Trophoblast cell (in vitro differentiated cells and primary cell): Measurements from ENCODE around the gene PXDN.

Experiments
- DNase-seq, 2 donors: peaks; one replicate each; pipeline ENCODE4 v3.0.0-alpha.2; 2016
- H2AFZ ChIP-seq: 2 replicates; pipeline ENCODE4 v1.6.1; 2013; ENCODE audit warnings: low read length, moderate library complexity, mild to moderate bottlenecking; ENCODE audit not compliant: insufficient read depth, poor library complexity
- H2AK5ac ChIP-seq: 2 replicates; pipeline ENCODE4 v1.6.1; 2013; ENCODE audit warnings: mild to moderate bottlenecking, low read length
- H2BK120ac ChIP-seq: 2 replicates; pipeline ENCODE4 v1.6.1; 2013; ENCODE audit warnings: low read length, mild to moderate bottlenecking, moderate library complexity; ENCODE audit not compliant: insufficient read depth, poor library complexity
- H2BK12ac ChIP-seq: 2 replicates; pipeline ENCODE4 v1.6.1; 2013; ENCODE audit warnings: mild to moderate bottlenecking, low read length, moderate library complexity
- H2BK5ac ChIP-seq: 2 replicates; pipeline ENCODE4 v1.6.1; 2013; ENCODE audit warnings: low read length, low read depth, moderate library complexity, mild to moderate bottlenecking; ENCODE audit not compliant: poor library complexity
- H3K14ac ChIP-seq: 2 replicates; pipeline ENCODE4 v1.6.1; 2013; ENCODE audit warnings: mild to moderate bottlenecking, low read length
- H3K18ac ChIP-seq: 2 replicates; pipeline ENCODE4 v1.6.1; 2013; ENCODE audit warnings: mild to moderate bottlenecking, low read length
- H3K23ac ChIP-seq: 2 replicates; pipeline ENCODE4 v1.6.1; 2013; ENCODE audit warnings: low read length
- H3K27ac ChIP-seq: 2 replicates; pipeline ENCODE4 v1.5.1; 2013; ENCODE audit warnings: low read depth, mild to moderate bottlenecking, inconsistent platforms, low read length, moderate library complexity
- H3K27me3 ChIP-seq: 2 replicates; pipeline ENCODE4 v1.6.1; 2013; ENCODE audit warnings: inconsistent platforms, mild to moderate bottlenecking, low read length, moderate library complexity; ENCODE audit not compliant: insufficient read depth
- H3K36me3 ChIP-seq, 2 experiments: 1 replicate in 1 of 2; 2 replicates in 1 of 2; pipeline ENCODE4 v1.6.1; 2013; ENCODE audit warnings: low read length in 2 of 2, mild to moderate bottlenecking in 2 of 2, moderate library complexity in 1 of 2; ENCODE audit not compliant: insufficient read depth in 2 of 2, control insufficient read depth in 1 of 2
- H3K4ac ChIP-seq: 2 replicates; pipeline ENCODE4 v1.6.1; 2013; ENCODE audit warnings: low read depth, mild to moderate bottlenecking, low read length, moderate library complexity
- H3K4me1 ChIP-seq, 2 experiments: 1 replicate in 1 of 2; 2 replicates in 1 of 2; pipeline ENCODE4 v1.6.1; 2013; ENCODE audit warnings: low read length in 2 of 2, mild to moderate bottlenecking in 2 of 2, moderate library complexity in 1 of 2; ENCODE audit not compliant: insufficient read depth in 2 of 2, control insufficient read depth in 1 of 2
- H3K4me2 ChIP-seq: 2 replicates; pipeline ENCODE4 v1.6.1; 2013; ENCODE audit warnings: inconsistent platforms, mild to moderate bottlenecking, low read length, moderate library complexity
- H3K4me3 ChIP-seq: 2 replicates; pipeline ENCODE4 v1.5.1; 2013; ENCODE audit warnings: mild to moderate bottlenecking, low read depth, low read length, inconsistent platforms
- H3K79me1 ChIP-seq: one replicate; pipeline ENCODE4 v1.6.1; 2013; ENCODE audit warnings: low read length
- H3K79me2 ChIP-seq: 2 replicates; pipeline ENCODE4 v1.6.1; 2013; ENCODE audit warnings: low read length, mild to moderate bottlenecking; ENCODE audit not compliant: control insufficient read depth, insufficient read depth, poor library complexity
- H3K9ac ChIP-seq: 2 replicates; pipeline ENCODE4 v1.6.1; 2013; ENCODE audit warnings: mild to moderate bottlenecking, low read length
- H3K9me3 ChIP-seq: 2 replicates; pipeline ENCODE4 v1.6.1; 2013; ENCODE audit warnings: low read depth, mild to moderate bottlenecking, control low read depth, inconsistent platforms, low read length; ENCODE audit not compliant: insufficient read depth
- H4K12ac ChIP-seq: 2 replicates; pipeline ENCODE4 v1.6.1; 2013; ENCODE audit warnings: low read depth, mild to moderate bottlenecking, low read length, moderate library complexity
- H4K8ac ChIP-seq: 2 replicates; pipeline ENCODE4 v1.6.1; 2013; ENCODE audit warnings: low read depth, mild to moderate bottlenecking, low read length, moderate library complexity
- H4K91ac ChIP-seq: one replicate; pipeline ENCODE4 v1.6.1; 2013; ENCODE audit warnings: low read depth, mild to moderate bottlenecking, low read length, moderate library complexity
- WGBS: extraction: QIAGEN DNeasy Blood & Tissue Kit; methylation state at CpG from one replicate; pipeline ENCODE4 v1.1.7; 2013; ENCODE audit warnings: missing lambda C conversion rate; ENCODE audit not compliant: insufficient read length, insufficient coverage; ENCODE audit errors: extremely low coverage; 5-methylcytosine and 5-hydroxymethylcytosine counted together

PXDN gene

GRCh38 chr2:1690056-1690775 is 54.1 kb downstream of the PXDN start:
- H3K4ac ChIP-seq = no peak overlapping the region
- no peaks in the 10 kb centered on the region for H3K27me3 ChIP-seq
- no peak overlapping the region for H3K23ac ChIP-seq
- H2BK5ac ChIP-seq = no peak overlapping the region
- no peak overlapping the region for H4K8ac ChIP-seq
- H3K4me3 ChIP-seq = no peak overlapping the region
- H3K79me1 ChIP-seq = peaks cover 8% of the 10 kb centered on the region
- H3K36me3 ChIP-seq = peaks cover 25 to 31% of the 10 kb centered on the region in 2 experiments
- no peak overlapping the region for H3K14ac ChIP-seq
- H2BK12ac ChIP-seq = peak overlapping the region; percentile 30
- no peak overlapping the region for H3K27ac ChIP-seq
- peak; percentile 48 to 61 for DNase-seq
- no peak overlapping the region for H2BK120ac ChIP-seq
- no peak overlapping the region for H3K9ac ChIP-seq
- no peak overlapping the region for H3K4me2 ChIP-seq
- H3K4me1 ChIP-seq = peaks cover 27 to 35% of the 10 kb centered on the region in 2 experiments
- WGBS = no CpG with 5 or more reads among the region's 10 CpGs
- no peak overlapping the region for H2AFZ ChIP-seq
- H3K9me3 ChIP-seq = no peaks in the 10 kb centered on the region
- no peak overlapping the region for H3K18ac ChIP-seq
- H4K12ac ChIP-seq = no peak overlapping the region
- H2AK5ac ChIP-seq = no peak overlapping the region
- peaks cover 4% of the 10 kb centered on the region for H3K79me2 ChIP-seq
- H4K91ac ChIP-seq = no peak overlapping the region

DNA sequence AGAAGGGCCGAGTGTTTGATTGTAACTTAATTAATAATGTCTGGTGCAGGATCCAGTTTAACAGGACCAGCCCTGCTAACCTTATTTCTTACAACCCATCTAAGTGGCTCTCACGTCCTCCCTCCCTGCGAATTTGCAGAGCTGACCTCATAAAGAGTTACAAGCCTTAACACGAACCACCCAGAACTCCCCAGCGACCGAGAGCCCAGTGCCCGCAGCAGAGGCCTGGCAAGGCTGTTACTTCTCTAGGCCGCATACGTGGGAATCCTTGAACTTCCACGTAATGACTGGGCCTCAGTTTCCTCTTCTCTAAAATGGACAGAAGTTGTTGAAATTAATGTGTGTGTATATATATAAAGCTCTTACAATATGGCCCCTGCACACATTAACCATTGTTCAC is 55.5 kb downstream of the PXDN start:
- no peak overlapping the region for H3K4ac ChIP-seq
- H3K79me1 ChIP-seq = peaks cover 8% of the 10 kb centered on the region
- no peak overlapping the region for H4K8ac ChIP-seq
- no peak overlapping the region for H2BK120ac ChIP-seq
- H2AK5ac ChIP-seq = no peak overlapping the region
- no peak for DNase-seq
- no CpG with 5 or more reads among the region's 10 CpGs for WGBS
- no peak overlapping the region for H3K23ac ChIP-seq
- no peak overlapping the region for H3K18ac ChIP-seq
- H3K36me3 ChIP-seq = peaks cover 30 to 36% of the 10 kb centered on the region in 2 experiments
- H3K4me1 ChIP-seq = peaks cover 24 to 29% of the 10 kb centered on the region in 2 experiments
- no peaks in the 10 kb centered on the region for H3K27me3 ChIP-seq
- H3K14ac ChIP-seq = no peak overlapping the region
- no peak overlapping the region for H4K91ac ChIP-seq
- peaks cover 1% of the 10 kb centered on the region for H3K79me2 ChIP-seq
- H2BK5ac ChIP-seq = no peak overlapping the region
- H3K27ac ChIP-seq = no peak overlapping the region
- no peak overlapping the region for H3K4me2 ChIP-seq
- H2AFZ ChIP-seq = no peak overlapping the region
- peak overlapping the region; percentile 35 for H2BK12ac ChIP-seq
- H3K4me3 ChIP-seq = no peak overlapping the region
- H3K9me3 ChIP-seq = no peaks in the 10 kb centered on the region
- no peak overlapping the region for H4K12ac ChIP-seq
- no peak overlapping the region for H3K9ac ChIP-seq

GRCh38 chr2:1688161-1688560 is 56.2 kb downstream of the PXDN start:
- H3K36me3 ChIP-seq = peaks cover 30 to 36% of the 10 kb centered on the region in 2 experiments
- H2AK5ac ChIP-seq = peak overlapping the region; percentile 47
- no peak overlapping the region for H3K14ac ChIP-seq
- peak overlapping the region; percentile 36 for H4K91ac ChIP-seq
- H2AFZ ChIP-seq = no peak overlapping the region
- WGBS = no CpG with 5 or more reads among the region's 11 CpGs
- H3K79me1 ChIP-seq = peaks cover 8% of the 10 kb centered on the region
- H3K27ac ChIP-seq = no peak overlapping the region
- H2BK5ac ChIP-seq = no peak overlapping the region
- H3K23ac ChIP-seq = no peak overlapping the region
- H4K8ac ChIP-seq = no peak overlapping the region
- peaks cover 24 to 27% of the 10 kb centered on the region in 2 experiments for H3K4me1 ChIP-seq
- no peak overlapping the region for H2BK120ac ChIP-seq
- H3K4me3 ChIP-seq = no peak overlapping the region
- H3K27me3 ChIP-seq = no peaks in the 10 kb centered on the region
- no peak overlapping the region for H3K4me2 ChIP-seq
- H3K9me3 ChIP-seq = no peaks in the 10 kb centered on the region
- no peak overlapping the region for H3K4ac ChIP-seq
- no peak overlapping the region for H3K18ac ChIP-seq
- no peak for DNase-seq
- no peak overlapping the region for H3K9ac ChIP-seq
- no peak overlapping the region for H4K12ac ChIP-seq
- H2BK12ac ChIP-seq = no peak overlapping the region
- H3K79me2 ChIP-seq = peaks cover 1% of the 10 kb centered on the region

- Histone ChIP-seq H3K4me3 (no peak overlapping the region), H2AFZ (no peak overlapping the region), H3K4me2 (no peak overlapping the region), H2BK5ac (no peak overlapping the region), H3K27ac (no peak overlapping the region), H4K91ac (no peak overlapping the region), H4K12ac (no peak overlapping the region), H2BK120ac (no peak overlapping the region), H3K14ac (no peak overlapping the region), H3K4ac (no peak overlapping the region), H3K27me3 (no peaks in the 10 kb centered on the region), H3K79me1 (peaks cover 8% of the 10 kb centered on the region), H3K79me2 (peaks cover 1% of the 10 kb centered on the region), H3K36me3 (peaks cover 25 to 31% of the 10 kb centered on the region in 2 experiments), H3K9me3 (no peaks in the 10 kb centered on the region), H3K4me1 (peaks cover 24 to 27% of the 10 kb centered on the region in 2 experiments), H2AK5ac (no peak overlapping the region), H3K18ac (no peak overlapping the region), H2BK12ac (no peak overlapping the region), H3K9ac (no peak overlapping the region), H4K8ac (no peak overlapping the region), H3K23ac (no peak overlapping the region)
- no CpG with 5 or more reads among the region's 14 CpGs for WGBS
- DNase-seq = peak; percentile 84 to 85
These were observed 57.1 kb downstream of the PXDN start for GRCh38 chr2:1687254-1687653.
